GM18951 (cell line): ENCODE results near the gene ZMYND12.

Experiments used
- POLR2A ChIP-seq: IDR thresholded peaks from 4 replicates; pipeline ENCODE4 v1.6.1; 2011; ENCODE audit warnings: mild to moderate bottlenecking; ENCODE audit not compliant: insufficient read length, insufficient read depth; ENCODE audit errors: extremely low read depth
- in situ Hi-C: fragments of 300-500 bp; cut with MboI; formaldehyde crosslinking; loops from one replicate; pipeline ENCODE4 v1.12.0; 2022; ENCODE audit warnings: low sequenced_read_pairs, mixed read lengths, inconsistent platforms; ENCODE audit not compliant: unreplicated experiment

Gene ZMYND12

DNA sequence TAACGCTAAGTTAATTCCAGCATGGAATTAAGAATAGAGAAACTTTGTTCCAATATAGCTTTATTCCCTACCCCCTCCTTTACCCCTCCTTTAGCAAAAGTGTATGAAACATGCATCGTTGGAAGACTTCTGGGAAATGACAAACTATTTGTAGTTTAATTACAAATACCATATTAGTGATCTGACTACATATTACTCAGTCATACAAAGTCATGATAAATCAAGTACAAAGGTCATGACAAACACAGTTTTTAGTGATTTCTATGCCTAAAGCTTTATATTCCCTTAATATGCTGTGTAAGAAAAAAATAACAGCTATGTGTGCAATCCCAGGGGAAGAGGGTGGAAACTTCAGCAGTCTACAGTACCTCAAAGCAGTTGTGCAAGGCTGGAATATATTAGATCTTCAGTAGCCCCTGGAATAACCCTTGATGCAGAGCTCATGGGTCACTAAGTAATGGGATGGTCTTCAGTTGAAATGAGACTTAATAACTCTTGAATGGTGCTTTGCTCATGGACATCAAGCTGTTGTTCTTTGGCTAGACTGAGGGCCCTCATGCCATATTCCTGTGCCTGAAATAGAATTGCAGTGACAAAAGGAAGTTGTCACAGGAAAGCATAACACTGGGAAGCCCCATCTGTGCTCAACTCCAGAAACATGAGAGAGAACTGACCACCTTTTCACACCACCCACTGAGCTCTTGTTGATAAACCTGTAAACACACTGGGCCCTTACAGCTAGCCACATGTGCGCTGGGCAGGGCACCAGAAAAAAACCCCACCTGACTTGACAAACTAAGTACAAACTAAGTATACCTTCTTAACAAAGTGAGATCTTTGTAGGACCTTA, 25.3 kb downstream of the ZMYND12 start:
- no peak for TF ChIP-seq POLR2A
- in situ Hi-C loops = no loop called here

GRCh38 chr1:42429603-42430002, 26.2 kb downstream of the ZMYND12 start:
- in situ Hi-C loops = no loop called here
- TF ChIP-seq POLR2A = no peak

DNA sequence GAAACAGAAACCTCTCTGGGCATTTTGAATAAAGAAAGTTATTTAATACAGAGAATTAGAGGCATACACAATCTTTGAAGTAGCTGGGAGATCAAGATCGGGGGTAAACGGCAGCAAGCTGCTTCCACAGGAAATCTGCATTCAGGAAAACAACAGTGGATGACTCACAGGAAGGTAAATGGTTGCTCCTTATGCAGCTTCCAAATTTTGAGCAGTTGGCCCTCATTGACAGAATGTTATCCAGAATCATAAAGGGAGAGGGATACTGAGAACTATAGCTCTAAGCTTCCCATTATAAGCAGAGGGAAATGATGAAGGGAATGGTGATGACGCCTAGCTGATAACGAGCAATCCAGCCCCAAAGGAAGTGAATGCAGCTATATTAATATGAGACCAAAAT, 28.6 kb downstream of the ZMYND12 start:
- in situ Hi-C loops = no loop called here
- no peak for TF ChIP-seq POLR2A

DNA sequence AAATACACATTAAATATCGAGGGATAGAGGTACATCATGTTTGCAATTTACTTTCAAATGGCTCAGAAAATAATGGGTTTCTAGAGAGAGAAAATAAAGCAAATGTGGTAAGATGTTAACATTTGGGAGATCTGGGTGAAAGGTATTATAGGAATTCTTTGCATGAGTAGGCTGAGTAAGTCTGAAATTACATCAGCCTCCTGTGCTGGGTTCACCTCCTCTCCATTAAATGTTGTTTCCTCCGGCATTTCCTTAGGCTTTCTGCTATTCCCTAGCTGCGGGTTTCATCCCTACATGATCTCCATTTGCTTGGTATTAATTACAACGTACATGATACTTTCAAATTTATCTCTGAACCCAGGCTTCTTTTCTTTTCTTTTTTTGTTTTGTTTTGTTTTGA, 31.6 kb downstream of the ZMYND12 start:
- in situ Hi-C loops = no loop called here
- no peak for TF ChIP-seq POLR2A

GRCh38 chr1:42423681-42424080, 32.1 kb downstream of the ZMYND12 start:
- TF ChIP-seq POLR2A = no peak
- in situ Hi-C loops = no loop called here

DNA sequence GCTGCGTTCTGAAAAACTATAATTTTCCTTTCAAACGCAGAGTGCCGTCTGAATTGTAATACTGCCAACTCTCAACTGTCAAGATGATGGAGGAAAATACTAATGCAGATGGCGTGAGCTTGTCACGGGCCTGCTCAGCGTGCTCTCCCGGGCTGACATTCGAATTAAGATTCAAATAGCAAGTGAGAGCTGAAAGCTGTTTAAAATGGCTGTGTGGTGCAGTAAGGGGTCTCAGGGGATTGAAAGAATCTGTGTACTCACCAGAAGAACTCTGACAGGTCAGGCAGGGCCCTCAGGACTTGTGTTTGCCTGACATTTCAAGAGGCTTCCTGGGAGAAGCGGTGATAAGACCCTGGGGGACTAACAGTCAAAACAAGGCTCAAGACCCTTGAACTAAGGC, 33.1 kb downstream of the ZMYND12 start:
- no peak for TF ChIP-seq POLR2A
- in situ Hi-C loops = no loop called here

- in situ Hi-C loops = no loop called here
Measured at GRCh38 chr1:42420911-42421585, 34.8 kb downstream of the ZMYND12 start.

DNA sequence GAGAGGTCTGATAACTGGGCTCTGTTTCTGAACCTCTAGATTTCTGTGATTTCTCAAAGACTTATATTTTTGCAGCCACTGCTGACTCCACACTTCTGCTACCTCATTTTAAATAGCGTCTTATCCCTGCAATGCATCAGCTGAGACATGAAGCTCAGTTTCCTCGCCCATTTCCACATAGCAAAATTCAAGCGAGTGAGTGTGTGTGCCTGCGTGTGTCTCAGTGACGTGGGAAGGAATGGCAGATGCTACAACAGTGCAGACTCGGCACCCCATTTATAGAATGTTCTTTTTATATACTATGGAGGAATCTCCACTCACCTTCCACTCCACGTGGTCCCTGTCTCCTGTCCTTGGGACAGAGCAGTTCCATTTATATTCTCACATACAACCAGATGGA, 35.7 kb downstream of the ZMYND12 start:
- TF ChIP-seq POLR2A = no peak
- in situ Hi-C loops = no loop called here

More at GRCh38 chr1:42420911-42421585, 34.8 kb downstream of the ZMYND12 start:
- TF ChIP-seq POLR2A = no peak

- in situ Hi-C loops = no loop called here
- TF ChIP-seq POLR2A = no peak
Measured at GRCh38 chr1:42419126-42419821, 36.5 kb downstream of the ZMYND12 start.

GRCh38 chr1:42418516-42418915, 37.3 kb downstream of the ZMYND12 start:
- no peak for TF ChIP-seq POLR2A
- in situ Hi-C loops = no loop called here

DNA sequence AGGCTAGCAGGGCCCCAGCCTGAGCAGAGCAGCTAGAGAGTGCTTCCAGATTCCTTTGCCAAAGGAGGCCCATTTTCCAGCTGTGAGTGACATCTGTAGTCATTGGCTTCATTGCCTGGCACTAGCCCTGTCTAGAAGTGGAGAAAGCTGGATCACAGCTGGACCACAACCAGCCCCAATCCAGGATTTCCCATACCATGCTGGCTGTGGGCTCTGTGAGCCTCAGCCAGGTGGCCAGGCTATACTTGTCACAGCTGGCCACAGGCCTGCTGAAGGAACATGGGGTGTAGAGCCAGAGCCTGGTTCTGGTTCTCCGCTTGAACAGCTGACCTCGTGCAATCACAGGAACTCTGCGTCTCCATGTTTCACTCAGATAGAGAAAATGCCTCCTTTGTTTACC, 38.7 kb downstream of the ZMYND12 start:
- TF ChIP-seq POLR2A = no peak
- in situ Hi-C loops = no loop called here

GRCh38 chr1:42414551-42415496, 41.0 kb downstream of the ZMYND12 start:
- no peak for TF ChIP-seq POLR2A
- in situ Hi-C loops = no loop called here

DNA sequence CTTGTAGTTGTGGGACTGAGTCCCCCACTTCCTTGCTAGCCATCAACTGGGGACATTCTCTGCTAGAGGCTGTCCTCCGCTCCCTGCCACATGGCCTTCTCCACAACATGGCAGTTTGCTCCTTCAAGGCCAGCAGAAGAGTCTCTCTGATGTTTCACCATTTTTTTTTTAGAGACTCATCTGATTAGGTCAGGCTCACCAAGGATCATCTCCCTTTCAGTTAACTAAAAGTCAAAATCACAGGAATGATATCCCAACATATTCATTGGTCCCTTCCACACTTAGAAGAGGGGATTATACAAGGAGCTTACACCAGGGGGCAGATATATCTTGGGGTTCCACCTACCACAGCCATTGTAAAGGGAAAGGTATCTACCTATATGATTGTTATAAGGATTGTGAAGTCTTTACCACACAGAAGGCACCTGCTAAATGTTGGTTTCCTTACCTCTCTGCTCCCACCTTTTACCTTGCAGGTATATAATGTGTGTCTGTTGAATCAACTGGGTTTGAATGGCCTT, 51.9 kb downstream of the ZMYND12 start:
- no peak for TF ChIP-seq POLR2A
- in situ Hi-C loops = no loop called here
